ENCODE results near the gene APBB2. TPM values are rescaled to one million over a fixed set of nuclear protein-coding genes. Genes with fewer than 3 reads are reported as not detected.

The APBB2 gene
- total RNA-seq, 4 donors from 2014 or later = 66.3 to 133 (median 90.2) TPM

DNA sequence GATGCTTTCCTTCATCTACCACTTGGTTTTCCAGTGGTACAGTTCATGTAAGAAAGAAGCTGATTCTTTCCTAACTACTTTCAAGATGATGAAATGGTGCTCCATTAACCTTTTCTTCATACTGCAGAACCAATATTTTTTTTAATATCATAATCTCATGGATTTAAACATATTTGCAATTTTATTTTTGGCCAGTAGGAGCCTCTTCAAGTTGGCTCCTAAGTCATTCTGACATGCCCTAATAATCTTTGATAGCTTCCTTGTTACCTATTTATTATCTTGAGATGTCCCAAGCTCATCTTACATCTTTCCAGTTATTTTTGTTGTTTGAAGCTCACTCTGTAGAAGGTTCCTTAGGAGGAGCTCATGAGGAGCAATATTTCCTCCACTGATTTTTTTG lies 170.2 kb downstream of the APBB2 start:
- TF ChIP-seq CTCF (IDR thresholded peaks at IDR 0.05) = no peak
- TF ChIP-seq POLR2AphosphoS5 (IDR thresholded peaks at IDR 0.05) = no peak
- TF ChIP-seq POLR2A (IDR thresholded peaks at IDR 0.05) = no peak
- no peak for TF ChIP-seq EP300 (IDR thresholded peaks at IDR 0.05)
- ATAC-seq = no peak
- Histone ChIP-seq H3K27ac (no peak overlapping the region), H3K9me3 (no peaks in the 10 kb centered on the region), H3K27me3 (no peaks in the 10 kb centered on the region), H3K36me3 (no peaks in the 10 kb centered on the region), H3K4me1 (no peaks in the 10 kb centered on the region), H3K4me3 (no peak overlapping the region)

GRCh38 chr4:41043465-41043864 lies 170.9 kb downstream of the APBB2 start:
- Histone ChIP-seq H3K9me3 (no peaks in the 10 kb centered on the region), H3K36me3 (no peaks in the 10 kb centered on the region), H3K4me3 (no peak overlapping the region), H3K4me1 (no peaks in the 10 kb centered on the region), H3K27me3 (no peaks in the 10 kb centered on the region), H3K27ac (no peak overlapping the region)
- no peak for ATAC-seq
- TF ChIP-seq POLR2A (IDR thresholded peaks at IDR 0.05) (no peak), POLR2AphosphoS5 (IDR thresholded peaks at IDR 0.05) (no peak), EP300 (IDR thresholded peaks at IDR 0.05) (no peak), CTCF (IDR thresholded peaks at IDR 0.05) (no peak)
- WGBS, 2 donors (ENCODE audit: low coverage in 1 of 2) = 76 to 88% methylated on average over 2 of the region's 2 CpGs

- no peak overlapping the region for H3K27ac ChIP-seq
- ATAC-seq = no peak
- no peaks in the 10 kb centered on the region for H3K36me3 ChIP-seq
- WGBS, 2 donors (ENCODE audit: low coverage in 1 of 2) = 75 to 89% methylated on average over 1 of the region's 1 CpG
- no peaks in the 10 kb centered on the region for H3K27me3 ChIP-seq
- H3K4me3 ChIP-seq = no peak overlapping the region
- no peaks in the 10 kb centered on the region for H3K9me3 ChIP-seq
- no peak for TF ChIP-seq EP300 (IDR thresholded peaks at IDR 0.05)
- no peak for TF ChIP-seq POLR2AphosphoS5 (IDR thresholded peaks at IDR 0.05)
- TF ChIP-seq POLR2A (IDR thresholded peaks at IDR 0.05) = no peak
- no peak for TF ChIP-seq CTCF (IDR thresholded peaks at IDR 0.05)
- H3K4me1 ChIP-seq = no peaks in the 10 kb centered on the region
Observed at GRCh38 chr4:41041551-41041950, 172.8 kb downstream of the APBB2 start.

DNA sequence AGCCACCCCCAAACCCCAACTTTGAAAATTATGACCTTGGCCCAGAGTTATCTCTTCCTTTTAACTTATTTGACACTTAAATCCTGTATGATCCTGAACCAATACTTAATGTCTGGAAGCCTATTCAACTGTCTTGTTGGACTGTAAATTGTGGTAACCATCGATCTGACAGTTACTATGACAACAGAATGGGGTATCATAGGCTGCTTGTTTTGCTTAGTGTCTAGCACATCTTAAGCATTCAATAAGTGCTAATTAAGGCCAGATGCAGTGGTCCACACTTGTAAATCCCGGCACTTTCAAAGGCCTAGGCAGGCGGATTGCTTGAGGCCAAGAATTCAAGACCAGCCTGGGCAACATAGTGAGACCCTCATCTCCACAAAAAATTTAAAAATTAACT lies 175.0 kb downstream of the APBB2 start:
- Histone ChIP-seq H3K27me3 (no peaks in the 10 kb centered on the region), H3K4me1 (no peaks in the 10 kb centered on the region), H3K27ac (no peak overlapping the region), H3K4me3 (no peak overlapping the region), H3K9me3 (no peaks in the 10 kb centered on the region), H3K36me3 (no peaks in the 10 kb centered on the region)
- no peak for TF ChIP-seq EP300 (IDR thresholded peaks at IDR 0.05)
- TF ChIP-seq CTCF (IDR thresholded peaks at IDR 0.05) = no peak
- TF ChIP-seq POLR2AphosphoS5 (IDR thresholded peaks at IDR 0.05) = no peak
- TF ChIP-seq POLR2A (IDR thresholded peaks at IDR 0.05) = no peak
- WGBS, 2 donors (ENCODE audit: low coverage in 1 of 2) = 78 to 95% methylated on average over 1 to 3 of the region's 3 CpGs
- no peak for ATAC-seq

DNA sequence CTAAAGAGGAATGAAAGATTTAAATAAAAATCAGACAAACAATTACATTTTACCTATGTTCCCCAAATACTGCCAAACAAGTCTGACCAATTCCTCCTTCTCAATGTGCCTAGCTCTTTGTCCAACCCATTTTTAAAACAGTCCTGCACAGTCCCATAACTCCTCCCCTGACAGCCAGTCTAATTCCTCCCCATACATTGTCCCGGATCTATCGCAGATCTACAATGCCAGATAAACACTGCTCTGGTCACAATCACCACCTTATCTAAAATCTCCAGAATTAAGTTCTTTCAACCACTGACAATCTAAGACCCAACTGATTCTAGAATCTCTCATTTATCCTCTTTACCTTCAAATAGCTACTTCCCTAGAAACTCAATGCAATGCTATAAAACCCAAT lies 176.0 kb downstream of the APBB2 start:
- H3K27ac ChIP-seq = no peak overlapping the region
- H3K36me3 ChIP-seq = no peaks in the 10 kb centered on the region
- no peaks in the 10 kb centered on the region for H3K4me1 ChIP-seq
- ATAC-seq = no peak
- H3K4me3 ChIP-seq = no peak overlapping the region
- no peak for TF ChIP-seq CTCF (IDR thresholded peaks at IDR 0.05)
- H3K27me3 ChIP-seq = no peaks in the 10 kb centered on the region
- no peaks in the 10 kb centered on the region for H3K9me3 ChIP-seq
- WGBS, 2 donors (ENCODE audit: low coverage in 1 of 2) = 96 to 98% methylated on average over 2 of the region's 2 CpGs

All from gastroesophageal sphincter (tissue), 4 donors.